ENCODE results near the gene IFNL2. TPM values are rescaled to one million over a fixed set of nuclear protein-coding genes. Genes with fewer than 3 reads are reported as not detected.

IFNL2 gene
- total and polyA plus RNA-seq, 2 of the 4 experiments (the other 2 are of a cell fraction) = not detected

- in situ Hi-C loops (cut with MboI; ENCODE audit: low sequenced_read_pairs) = no loop called here
- ChIA-PET POLR2A (ENCODE audit: unreplicated experiment) (no interaction called here), CTCF (no interaction called here)
- Histone ChIP-seq H3K23ac (ENCODE audit: low read depth, low read length) (no peak overlapping the region), H4K91ac (ENCODE audit: insufficient read depth, low read depth, low read length) (no peak overlapping the region), H2AK9ac (replicated peaks; ENCODE audit: low read depth, low read length, poor library complexity) (no peak overlapping the region), H4K20me1 (ENCODE audit: insufficient read depth, low read length) (no peaks in the 10 kb centered on the region; the same call in 1 of the 2 replicates), H4K5ac (ENCODE audit: low read depth, low read length) (no peak overlapping the region), H2AFZ (replicated peaks; ENCODE audit: low read length, poor library complexity) (no peak overlapping the region), H2BK5ac (ENCODE audit: low read depth, low read length, poor library complexity, severe bottlenecking) (no peak overlapping the region), H3K14ac (replicated peaks; ENCODE audit: low read depth, low read length) (no peak overlapping the region), H3K79me1 (ENCODE audit: low read depth in 1 of 2, low read length in 2 of 2) (no peaks in the 10 kb centered on the region), H2BK120ac (ENCODE audit: low read depth, low read length) (no peak overlapping the region), H4K8ac (ENCODE audit: low read depth in 2 of 2, low read length in 2 of 2) (no peak overlapping the region), H3K4me3 (ENCODE audit: insufficient read depth, low read depth, low read length) (no peak overlapping the region), H3K36me3 (ENCODE audit: control insufficient read depth, insufficient read depth, low read length) (no peaks in the 10 kb centered on the region), H3K56ac (ENCODE audit: extremely low read depth, insufficient read depth, low read length) (no peak overlapping the region), H3K9me3 (ENCODE audit: control insufficient read depth, insufficient read depth, low read length) (peaks cover 8% of the 10 kb centered on the region), H3K27me3 (ENCODE audit: control insufficient read depth, insufficient read depth, low read length) (peaks cover 68% of the 10 kb centered on the region), H3K27ac (ENCODE audit: insufficient read depth, low read length) (no peak overlapping the region), H3K18ac (ENCODE audit: low read depth, low read length) (no peak overlapping the region), H3K4me2 (ENCODE audit: low read depth, low read length) (no peak overlapping the region), H3K9me1 (ENCODE audit: insufficient read depth, low read length) (no peaks in the 10 kb centered on the region; the same call in 1 of the 2 replicates), H3K9ac (ENCODE audit: low read depth, low read length) (no peak overlapping the region), H3K4me1 (ENCODE audit: control insufficient read depth, insufficient read depth, low read length) (no peaks in the 10 kb centered on the region; the same call in 1 of the 2 replicates), H2BK20ac (ENCODE audit: low read depth, low read length) (no peak overlapping the region), H3K4ac (ENCODE audit: low read depth, low read length) (no peak overlapping the region), H2BK15ac (ENCODE audit: low read depth, low read length) (no peak overlapping the region), H2AK5ac (ENCODE audit: low read depth, low read length) (no peak overlapping the region)
- TF ChIP-seq MAFK (IDR thresholded peaks at IDR 0.05; ENCODE audit: low read depth, low read length) (no peak), CEBPB (IDR thresholded peaks at IDR 0.05; ENCODE audit: low read depth, low read length) (0 out of 2 replicates have a peak, but pooled peaks have one; percentile 13), RFX5 (IDR thresholded peaks at IDR 0.05; ENCODE audit: low read depth, low read length) (no peak)
- intact Hi-C loops (cut with micrococcal nuclease) = no loop called here
- dilution Hi-C loops (cut with HindIII; ENCODE audit: low sequenced_read_pairs, unreplicated experiment) = no loop called here
- DNase-seq = no peak
- ATAC-seq (ENCODE audit: low read depth) = no peak
- BruUV-seq (replicated peaks) = no TSS peak
Observed at GRCh38 chr19:39306075-39306474, 37.9 kb downstream of the IFNL2 start.
